ENCODE data around the gene AFDN. TPM values are rescaled to one million over a fixed set of nuclear protein-coding genes. Genes with fewer than 3 reads are reported as not detected.
"Not testable (repeated sequence)": the region's sequence is repeated elsewhere in the genome, so short reads cannot be mapped to it uniquely, and the experiment has no call there.

AFDN gene
- total and polyA plus RNA-seq, 2 donors (not counting 1 experiment from before 2014, with no cell fraction given), result 21.0 to 57.1 TPM

DNA sequence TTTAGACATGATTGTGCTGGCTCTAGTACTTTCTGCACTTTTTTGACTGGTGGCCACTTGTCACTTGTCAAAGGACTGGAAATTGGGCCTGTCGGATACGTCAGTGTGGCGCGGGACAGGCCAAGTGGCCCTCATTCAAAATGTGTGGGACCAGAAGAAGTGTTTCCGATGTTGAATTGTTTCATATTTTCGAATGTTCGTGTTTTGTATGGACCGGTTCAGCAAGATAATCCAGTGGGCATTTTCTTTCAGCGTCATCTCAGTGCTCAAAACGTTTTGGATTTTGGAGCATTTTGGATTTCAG is 174.3 kb downstream of the AFDN start:
- Histone ChIP-seq H3K4me3 (replicated peaks in 1 of 4; ENCODE audit: control extremely low read depth in 1 of 4, insufficient read depth in 1 of 4, low read depth in 3 of 4, low read length in 4 of 4) (no peak overlapping the region), H3K27me3 (ENCODE audit: control insufficient read depth, insufficient read depth, low read length) (no peaks in the 10 kb centered on the region), H3K4me2 (ENCODE audit: extremely low read depth, insufficient read depth, low read length) (no peak overlapping the region), H3K9ac (ENCODE audit: insufficient read depth, low read length) (no peak overlapping the region), H3K79me2 (ENCODE audit: control insufficient read depth, insufficient read depth, low read length) (no peaks in the 10 kb centered on the region), H3K36me3 (ENCODE audit: control insufficient read depth, insufficient read depth, low read length) (no peaks in the 10 kb centered on the region), H3K4me1 (ENCODE audit: control insufficient read depth, extremely low read depth, insufficient read depth, low read length) (no peaks in the 10 kb centered on the region), H3K27ac (ENCODE audit: insufficient read depth, low read length) (no peak overlapping the region), H2AFZ (ENCODE audit: low read length) (no peak overlapping the region), H4K20me1 (ENCODE audit: control insufficient read depth, extremely low read depth, insufficient read depth, low read length) (no peaks in the 10 kb centered on the region), H3K9me3 (ENCODE audit: control insufficient read depth, insufficient read depth, low read depth, low read length) (no peaks in the 10 kb centered on the region)
- TF ChIP-seq, protein P1, sequence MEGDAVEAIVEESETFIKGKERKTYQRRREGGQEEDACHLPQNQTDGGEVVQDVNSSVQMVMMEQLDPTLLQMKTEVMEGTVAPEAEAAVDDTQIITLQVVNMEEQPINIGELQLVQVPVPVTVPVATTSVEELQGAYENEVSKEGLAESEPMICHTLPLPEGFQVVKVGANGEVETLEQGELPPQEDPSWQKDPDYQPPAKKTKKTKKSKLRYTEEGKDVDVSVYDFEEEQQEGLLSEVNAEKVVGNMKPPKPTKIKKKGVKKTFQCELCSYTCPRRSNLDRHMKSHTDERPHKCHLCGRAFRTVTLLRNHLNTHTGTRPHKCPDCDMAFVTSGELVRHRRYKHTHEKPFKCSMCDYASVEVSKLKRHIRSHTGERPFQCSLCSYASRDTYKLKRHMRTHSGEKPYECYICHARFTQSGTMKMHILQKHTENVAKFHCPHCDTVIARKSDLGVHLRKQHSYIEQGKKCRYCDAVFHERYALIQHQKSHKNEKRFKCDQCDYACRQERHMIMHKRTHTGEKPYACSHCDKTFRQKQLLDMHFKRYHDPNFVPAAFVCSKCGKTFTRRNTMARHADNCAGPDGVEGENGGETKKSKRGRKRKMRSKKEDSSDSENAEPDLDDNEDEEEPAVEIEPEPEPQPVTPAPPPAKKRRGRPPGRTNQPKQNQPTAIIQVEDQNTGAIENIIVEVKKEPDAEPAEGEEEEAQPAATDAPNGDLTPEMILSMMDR (conservative IDR thresholded peaks at IDR 0.05 in 1 of 2, IDR thresholded peaks at IDR 0.05 in 1 of 2; ENCODE audit: low read depth in 1 of 2, low read length in 2 of 2), result no peak
- no peak for TF ChIP-seq EZH2 (IDR thresholded peaks at IDR 0.05; ENCODE audit: low read length, missing control alignments)
- DNase-seq (ENCODE audit: low read depth in 2 of 2), result no peak

DNA sequence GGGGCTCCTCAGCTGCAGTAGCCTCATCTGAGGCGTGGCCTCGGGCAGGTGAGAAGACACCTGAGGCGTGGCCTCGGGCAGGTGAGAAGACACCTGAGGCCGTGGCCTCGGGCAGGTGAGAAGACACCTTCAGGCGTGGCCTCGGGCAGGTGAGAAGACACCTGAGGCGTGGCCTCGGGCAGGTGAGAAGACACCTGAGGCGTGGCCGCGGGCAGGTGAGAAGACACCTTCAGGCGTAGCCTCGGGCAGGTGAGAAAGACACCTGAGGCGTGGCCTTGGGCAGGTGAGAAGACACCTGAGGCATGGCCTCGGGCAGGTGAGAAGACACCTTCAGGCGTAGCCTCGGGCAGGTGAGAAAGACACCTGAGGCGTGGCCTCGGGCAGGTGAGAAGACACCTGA is 174.8 kb downstream of the AFDN start:
- not testable (repeated sequence) for H4K20me1 ChIP-seq (ENCODE audit: control insufficient read depth, extremely low read depth, insufficient read depth, low read length); DNase-seq (ENCODE audit: low read depth in 2 of 2); H3K27ac ChIP-seq (ENCODE audit: insufficient read depth, low read length); H3K27me3 ChIP-seq (ENCODE audit: control insufficient read depth, insufficient read depth, low read length); H3K9me3 ChIP-seq (ENCODE audit: control insufficient read depth, insufficient read depth, low read depth, low read length); H2AFZ ChIP-seq (ENCODE audit: low read length); H3K4me3 ChIP-seq (replicated peaks in 1 of 4; ENCODE audit: control extremely low read depth in 1 of 4, insufficient read depth in 1 of 4, low read depth in 3 of 4, low read length in 4 of 4); H3K4me2 ChIP-seq (ENCODE audit: extremely low read depth, insufficient read depth, low read length); H3K36me3 ChIP-seq (ENCODE audit: control insufficient read depth, insufficient read depth, low read length); H3K4me1 ChIP-seq (ENCODE audit: control insufficient read depth, extremely low read depth, insufficient read depth, low read length); H3K9ac ChIP-seq (ENCODE audit: insufficient read depth, low read length); H3K79me2 ChIP-seq (ENCODE audit: control insufficient read depth, insufficient read depth, low read length)

DNA sequence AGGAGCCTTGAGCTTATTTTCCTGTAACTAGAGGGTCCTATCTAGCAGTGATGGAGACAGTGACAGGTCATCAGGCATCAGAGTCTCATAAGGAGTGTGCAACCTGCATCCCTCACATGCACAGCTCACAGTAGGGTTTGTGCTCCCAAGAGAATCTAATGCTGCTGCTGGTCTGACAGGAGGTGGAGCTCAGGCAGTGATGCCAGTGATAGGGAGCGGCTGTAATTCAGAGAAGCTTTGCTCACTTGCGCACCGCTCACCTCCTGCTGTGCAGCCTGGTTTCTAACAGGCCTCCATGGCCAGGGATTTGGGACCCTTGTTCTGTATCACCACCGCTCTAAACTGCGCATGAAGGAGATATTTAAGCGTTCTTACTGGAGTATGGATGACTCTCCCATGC is 176.1 kb downstream of the AFDN start:
- TF ChIP-seq EZH2 (IDR thresholded peaks at IDR 0.05; ENCODE audit: low read length, missing control alignments), result no peak
- TF ChIP-seq, protein P1 (conservative IDR thresholded peaks at IDR 0.05 in 1 of 2, IDR thresholded peaks at IDR 0.05 in 1 of 2; ENCODE audit: low read depth in 1 of 2, low read length in 2 of 2), result no peak
- no peaks in the 10 kb centered on the region for H3K27me3 ChIP-seq (ENCODE audit: control insufficient read depth, insufficient read depth, low read length)
- no peaks in the 10 kb centered on the region for H3K9me3 ChIP-seq (ENCODE audit: control insufficient read depth, insufficient read depth, low read depth, low read length)
- H3K4me2 ChIP-seq (ENCODE audit: extremely low read depth, insufficient read depth, low read length), result no peak overlapping the region
- H3K27ac ChIP-seq (ENCODE audit: insufficient read depth, low read length), result no peak overlapping the region
- H2AFZ ChIP-seq (ENCODE audit: low read length), result no peak overlapping the region
- no peak overlapping the region for H3K9ac ChIP-seq (ENCODE audit: insufficient read depth, low read length)
- no peak overlapping the region for H3K4me3 ChIP-seq (replicated peaks in 1 of 4; ENCODE audit: control extremely low read depth in 1 of 4, insufficient read depth in 1 of 4, low read depth in 3 of 4, low read length in 4 of 4)
- H3K36me3 ChIP-seq (ENCODE audit: control insufficient read depth, insufficient read depth, low read length), result no peaks in the 10 kb centered on the region
- no peaks in the 10 kb centered on the region for H4K20me1 ChIP-seq (ENCODE audit: control insufficient read depth, extremely low read depth, insufficient read depth, low read length)
- no peak for DNase-seq (ENCODE audit: low read depth in 2 of 2)
- H3K79me2 ChIP-seq (ENCODE audit: control insufficient read depth, insufficient read depth, low read length), result no peaks in the 10 kb centered on the region
- no peaks in the 10 kb centered on the region for H3K4me1 ChIP-seq (ENCODE audit: control insufficient read depth, extremely low read depth, insufficient read depth, low read length)

DNA sequence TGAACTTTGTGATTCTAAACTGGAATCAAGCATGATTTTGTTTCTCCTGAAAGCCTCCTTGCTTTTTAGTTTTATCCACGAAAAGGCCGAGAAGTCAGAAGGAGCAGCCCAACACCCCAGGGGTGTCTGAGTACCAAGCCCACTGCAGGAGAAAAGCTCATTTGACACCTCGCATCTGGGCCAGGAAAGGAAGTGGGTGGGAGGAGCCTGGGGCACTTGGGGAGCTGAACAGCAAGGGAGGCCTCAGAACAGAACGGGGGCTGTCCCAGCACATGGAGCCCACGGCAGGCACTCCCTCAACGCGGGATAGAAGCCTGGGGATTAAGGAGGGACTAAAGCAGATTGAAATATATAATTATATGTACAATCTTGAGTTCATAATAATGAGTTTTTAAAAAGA is 177.3 kb downstream of the AFDN start:
- no peak for DNase-seq (ENCODE audit: low read depth in 2 of 2)
- no peaks in the 10 kb centered on the region for H3K4me1 ChIP-seq (ENCODE audit: control insufficient read depth, extremely low read depth, insufficient read depth, low read length)
- no peak overlapping the region for H3K27ac ChIP-seq (ENCODE audit: insufficient read depth, low read length)
- no peak overlapping the region for H3K4me2 ChIP-seq (ENCODE audit: extremely low read depth, insufficient read depth, low read length)
- H3K27me3 ChIP-seq (ENCODE audit: control insufficient read depth, insufficient read depth, low read length), result no peaks in the 10 kb centered on the region
- no peak overlapping the region for H3K9ac ChIP-seq (ENCODE audit: insufficient read depth, low read length)
- no peak overlapping the region for H3K4me3 ChIP-seq (replicated peaks in 1 of 4; ENCODE audit: control extremely low read depth in 1 of 4, insufficient read depth in 1 of 4, low read depth in 3 of 4, low read length in 4 of 4)
- no peaks in the 10 kb centered on the region for H3K79me2 ChIP-seq (ENCODE audit: control insufficient read depth, insufficient read depth, low read length)
- no peak overlapping the region for H2AFZ ChIP-seq (ENCODE audit: low read length)
- TF ChIP-seq, protein P1 (conservative IDR thresholded peaks at IDR 0.05 in 1 of 2, IDR thresholded peaks at IDR 0.05 in 1 of 2; ENCODE audit: low read depth in 1 of 2, low read length in 2 of 2), result no peak
- TF ChIP-seq EZH2 (IDR thresholded peaks at IDR 0.05; ENCODE audit: low read length, missing control alignments), result no peak
- H4K20me1 ChIP-seq (ENCODE audit: control insufficient read depth, extremely low read depth, insufficient read depth, low read length), result no peaks in the 10 kb centered on the region
- no peaks in the 10 kb centered on the region for H3K36me3 ChIP-seq (ENCODE audit: control insufficient read depth, insufficient read depth, low read length)
- no peaks in the 10 kb centered on the region for H3K9me3 ChIP-seq (ENCODE audit: control insufficient read depth, insufficient read depth, low read depth, low read length)
